NOMO-1 treated with dmso at 0.1 percent for 144 hours (cell line): ENCODE results near the gene BPGM.
"Not testable (repeated sequence)": the region's sequence is repeated elsewhere in the genome, so short reads cannot be mapped to it uniquely, and the experiment has no call there.

Experiments
- DNase-seq: peaks from one replicate; lab custom pipeline; 2025; ENCODE audit not compliant: unreplicated experiment; lab: John Stamatoyannopoulos, UW

BPGM gene

GRCh38 chr7:134662166-134662870 is 15.7 kb downstream of the BPGM start:
- DNase-seq: no peak

- no peak for DNase-seq
Observed at GRCh38 chr7:134662871-134663205, 16.2 kb downstream of the BPGM start.

GRCh38 chr7:134665045-134665444 is 18.4 kb downstream of the BPGM start:
- DNase-seq: not testable (repeated sequence)

GRCh38 chr7:134667899-134668298 is 21.2 kb downstream of the BPGM start:
- no peak for DNase-seq

- no peak for DNase-seq
Observed at GRCh38 chr7:134669388-134669787, 22.7 kb downstream of the BPGM start.

GRCh38 chr7:134669845-134670373 is 23.3 kb downstream of the BPGM start:
- no peak for DNase-seq

GRCh38 chr7:134671609-134672008 is 25.0 kb downstream of the BPGM start:
- no peak for DNase-seq

- DNase-seq: no peak
Observed at GRCh38 chr7:134674424-134674823, 27.8 kb downstream of the BPGM start.

GRCh38 chr7:134676743-134677142 is 30.1 kb downstream of the BPGM start:
- no peak for DNase-seq

GRCh38 chr7:134678115-134678514 is 31.5 kb downstream of the BPGM start:
- no peak for DNase-seq

GRCh38 chr7:134679006-134679405 is 32.4 kb downstream of the BPGM start:
- DNase-seq: no peak

GRCh38 chr7:134684165-134684564 is 37.5 kb downstream of the BPGM start:
- no peak for DNase-seq

GRCh38 chr7:134685250-134685649 is 38.6 kb downstream of the BPGM start:
- DNase-seq: no peak

- DNase-seq: no peak
Observed at GRCh38 chr7:134686786-134687185, 40.1 kb downstream of the BPGM start.

GRCh38 chr7:134689550-134689949 is 42.9 kb downstream of the BPGM start:
- DNase-seq: not testable (repeated sequence)

GRCh38 chr7:134690016-134690415 is 43.4 kb downstream of the BPGM start:
- no peak for DNase-seq

GRCh38 chr7:134690614-134691504 is 44.2 kb downstream of the BPGM start:
- no peak for DNase-seq

GRCh38 chr7:134691546-134692343 is 45.1 kb downstream of the BPGM start:
- DNase-seq: no peak

GRCh38 chr7:134692344-134692705 is 45.7 kb downstream of the BPGM start:
- no peak for DNase-seq

GRCh38 chr7:134693256-134693655 is 46.6 kb downstream of the BPGM start:
- DNase-seq: no peak

GRCh38 chr7:134694299-134694698 is 47.6 kb downstream of the BPGM start:
- no peak for DNase-seq
